HepG2 (cell line): Measurements from ENCODE around the gene TAF1B. TPM values are rescaled to one million over a fixed set of nuclear protein-coding genes. Genes with fewer than 3 reads are reported as not detected.
A peak's percentile ranks its signal among the peaks of the same experiment; 100 is the strongest.

ENCODE experiments used
- ETV6 ChIP-seq: sonication (generic); formaldehyde crosslinking; conservative IDR thresholded peaks from 2 replicates; pipeline ENCODE4 v1.4.0; 2020; ENCODE audit warnings: missing genetic modification reagents
- HIVEP1 ChIP-seq: sonication (generic); formaldehyde crosslinking; IDR thresholded peaks from 2 replicates; pipeline ENCODE4 v1.4.0; 2020; ENCODE audit warnings: mild to moderate bottlenecking, missing genetic modification reagents
- IRX3 ChIP-seq: sonication (generic); formaldehyde crosslinking; IDR thresholded peaks from 2 replicates; pipeline ENCODE4 v1.8.1; 2023; ENCODE audit warnings: mild to moderate bottlenecking, low read depth, missing genetic modification reagents, borderline replicate concordance
- JARID2 ChIP-seq: sonication (generic); formaldehyde crosslinking; IDR thresholded peaks from 2 replicates; pipeline ENCODE4 v1.8.1; 2023; ENCODE audit warnings: missing genetic modification reagents, inconsistent platforms; ENCODE audit not compliant: insufficient replicate concordance
- NFE2L1 ChIP-seq: sonication (generic); formaldehyde crosslinking; IDR thresholded peaks from 2 replicates; pipeline ENCODE4 v1.4.0; 2020; ENCODE audit warnings: missing genetic modification reagents, mild to moderate bottlenecking, borderline replicate concordance
- NFRKB ChIP-seq: fragments of 450-650 bp; IDR thresholded peaks from 2 replicates; pipeline ENCODE4 v1.6.1; 2017
- PPARG ChIP-seq: conservative IDR thresholded peaks from 2 replicates; pipeline ENCODE4 v1.6.1; 2016; ENCODE audit warnings: missing biosample characterization, missing genetic modification reagents
- RAD21 ChIP-seq: fragments of 450-650 bp; formaldehyde crosslinking; IDR thresholded peaks from 2 replicates; pipeline ENCODE4 v1.5.0; 2020; ENCODE audit warnings: mild to moderate bottlenecking
- SP4 ChIP-seq: sonication (generic); formaldehyde crosslinking; IDR thresholded peaks from 2 replicates; pipeline ENCODE4 v1.8.1; 2023; ENCODE audit warnings: mild to moderate bottlenecking, missing genetic modification reagents
- ZNF430 ChIP-seq: sonication (generic); formaldehyde crosslinking; IDR thresholded peaks from 2 replicates; pipeline ENCODE4 v1.9.0; 2021; ENCODE audit warnings: mild to moderate bottlenecking, missing genetic modification reagents
- ZNF660 ChIP-seq: sonication (generic); formaldehyde crosslinking; IDR thresholded peaks from 2 replicates; pipeline ENCODE4 v1.5.1; 2020; ENCODE audit warnings: mild to moderate bottlenecking, low read depth, missing genetic modification reagents, borderline replicate concordance
- ZNF749 ChIP-seq: sonication (generic); formaldehyde crosslinking; IDR thresholded peaks from 2 replicates; pipeline ENCODE4 v1.8.0; 2022; ENCODE audit warnings: mild to moderate bottlenecking, missing genetic modification reagents, moderate library complexity, borderline replicate concordance
- ZNF83 ChIP-seq: sonication (generic); formaldehyde crosslinking; IDR thresholded peaks from 2 replicates; pipeline ENCODE4 v1.4.0; 2020; ENCODE audit warnings: missing genetic modification reagents, mild to moderate bottlenecking, borderline replicate concordance
- polyA plus RNA-seq, 8 experiments: library from polyadenylated mRNA; depleted of rRNA in 3 of 8; stranded (reverse) in 7 of 8; unstranded in 1 of 8; fragments of >200 nt; fragmentation: Illumina TruSeq in 4 of 8; extraction: Trizol in 4 of 8; gene quantifications; 2 replicates each; pipeline versions ENCODE4 v1.2.1 to v1.2.3, GENCODE V29; 2011 to 2016; ENCODE audit warnings: low read depth in 4 of 8, missing spikeins in 1 of 8, mixed read lengths in 1 of 8; ENCODE audit not compliant: insufficient read depth in 1 of 8
- total RNA-seq, 5 experiments: library from RNA; depleted of rRNA; stranded (reverse); fragments of >200 nt; fragmentation: Illumina TruSeq; extraction: Trizol; gene quantifications; 2 replicates each; pipeline ENCODE4 v1.2.3, GENCODE V29; 2016; ENCODE audit warnings: low read depth in 1 of 5
- TF ChIP-seq, protein P1 (sequence below): sonication (generic); formaldehyde crosslinking; IDR thresholded peaks from 2 replicates; pipeline ENCODE4 v1.8.1; 2023; ENCODE audit warnings: mild to moderate bottlenecking, missing genetic modification reagents
- TF ChIP-seq, protein P2 (sequence below): sonication (generic); formaldehyde crosslinking; IDR thresholded peaks from 2 replicates; pipeline ENCODE4; 2020; ENCODE audit warnings: missing genetic modification reagents, mild to moderate bottlenecking, borderline replicate concordance
- TF ChIP-seq, protein P3 (sequence below): sonication (generic); formaldehyde crosslinking; IDR thresholded peaks from 2 replicates; pipeline ENCODE4 v1.9.0; 2021; ENCODE audit warnings: missing genetic modification reagents, borderline replicate concordance
- TF ChIP-seq, protein P4 (sequence below): sonication (generic); formaldehyde crosslinking; IDR thresholded peaks from 2 replicates; pipeline ENCODE4 v1.5.0; 2020; ENCODE audit warnings: mild to moderate bottlenecking, missing genetic modification reagents
- TF ChIP-seq, protein P5 (sequence below): sonication (generic); formaldehyde crosslinking; IDR thresholded peaks from 2 replicates; pipeline ENCODE4 v1.8.0; 2022; ENCODE audit warnings: mild to moderate bottlenecking, missing genetic modification reagents, borderline replicate concordance
- TF ChIP-seq, protein P6 (sequence below): sonication (generic); formaldehyde crosslinking; IDR thresholded peaks from 2 replicates; pipeline ENCODE4 v1.4.0; 2020; ENCODE audit warnings: missing genetic modification reagents

Gene TAF1B
- total and polyA plus RNA-seq, 2 of the 13 experiments (the other 11 are each of a cell fraction or from before 2014, with no cell fraction given): 13.3 to 27.7 TPM

DNA sequence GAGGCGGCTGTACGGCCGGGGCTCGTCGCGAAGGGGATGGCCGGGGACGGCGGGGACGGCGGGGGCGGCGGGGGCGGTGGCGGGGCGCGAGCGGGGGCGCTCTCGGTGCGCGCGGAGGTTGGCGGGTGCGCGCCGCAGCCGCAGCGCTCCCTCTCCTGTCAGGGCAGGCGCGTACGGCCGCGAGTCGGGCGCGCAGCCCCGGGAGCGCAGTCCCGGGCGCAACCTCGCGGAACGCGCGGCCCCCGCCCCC lies 107.9 kb downstream of the TAF1B start (continued):
- TF ChIP-seq, protein P1, sequence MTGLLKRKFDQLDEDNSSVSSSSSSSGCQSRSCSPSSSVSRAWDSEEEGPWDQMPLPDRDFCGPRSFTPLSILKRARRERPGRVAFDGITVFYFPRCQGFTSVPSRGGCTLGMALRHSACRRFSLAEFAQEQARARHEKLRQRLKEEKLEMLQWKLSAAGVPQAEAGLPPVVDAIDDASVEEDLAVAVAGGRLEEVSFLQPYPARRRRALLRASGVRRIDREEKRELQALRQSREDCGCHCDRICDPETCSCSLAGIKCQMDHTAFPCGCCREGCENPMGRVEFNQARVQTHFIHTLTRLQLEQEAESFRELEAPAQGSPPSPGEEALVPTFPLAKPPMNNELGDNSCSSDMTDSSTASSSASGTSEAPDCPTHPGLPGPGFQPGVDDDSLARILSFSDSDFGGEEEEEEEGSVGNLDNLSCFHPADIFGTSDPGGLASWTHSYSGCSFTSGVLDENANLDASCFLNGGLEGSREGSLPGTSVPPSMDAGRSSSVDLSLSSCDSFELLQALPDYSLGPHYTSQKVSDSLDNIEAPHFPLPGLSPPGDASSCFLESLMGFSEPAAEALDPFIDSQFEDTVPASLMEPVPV: no peak
- TF ChIP-seq, protein P2, sequence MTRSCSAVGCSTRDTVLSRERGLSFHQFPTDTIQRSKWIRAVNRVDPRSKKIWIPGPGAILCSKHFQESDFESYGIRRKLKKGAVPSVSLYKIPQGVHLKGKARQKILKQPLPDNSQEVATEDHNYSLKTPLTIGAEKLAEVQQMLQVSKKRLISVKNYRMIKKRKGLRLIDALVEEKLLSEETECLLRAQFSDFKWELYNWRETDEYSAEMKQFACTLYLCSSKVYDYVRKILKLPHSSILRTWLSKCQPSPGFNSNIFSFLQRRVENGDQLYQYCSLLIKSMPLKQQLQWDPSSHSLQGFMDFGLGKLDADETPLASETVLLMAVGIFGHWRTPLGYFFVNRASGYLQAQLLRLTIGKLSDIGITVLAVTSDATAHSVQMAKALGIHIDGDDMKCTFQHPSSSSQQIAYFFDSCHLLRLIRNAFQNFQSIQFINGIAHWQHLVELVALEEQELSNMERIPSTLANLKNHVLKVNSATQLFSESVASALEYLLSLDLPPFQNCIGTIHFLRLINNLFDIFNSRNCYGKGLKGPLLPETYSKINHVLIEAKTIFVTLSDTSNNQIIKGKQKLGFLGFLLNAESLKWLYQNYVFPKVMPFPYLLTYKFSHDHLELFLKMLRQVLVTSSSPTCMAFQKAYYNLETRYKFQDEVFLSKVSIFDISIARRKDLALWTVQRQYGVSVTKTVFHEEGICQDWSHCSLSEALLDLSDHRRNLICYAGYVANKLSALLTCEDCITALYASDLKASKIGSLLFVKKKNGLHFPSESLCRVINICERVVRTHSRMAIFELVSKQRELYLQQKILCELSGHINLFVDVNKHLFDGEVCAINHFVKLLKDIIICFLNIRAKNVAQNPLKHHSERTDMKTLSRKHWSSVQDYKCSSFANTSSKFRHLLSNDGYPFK (CRISPR knock-in tag): no peak
- TF ChIP-seq PPARG (CRISPR knock-in tag) (no peak), HIVEP1 (no peak), ETV6 (CRISPR knock-in tag) (no peak), ZNF83 (CRISPR knock-in tag) (no peak), ZNF430 (CRISPR knock-in tag) (0 out of 2 replicates have a peak, but pooled peaks have one; percentile 8), IRX3 (no peak), RAD21 (CRISPR knock-in tag) (no peak), ZNF660 (no peak), NFE2L1 (CRISPR knock-in tag) (no peak), SP4 (CRISPR knock-in tag) (peak; percentile 56; the same call in 1 of the 2 replicates), JARID2 (CRISPR knock-in tag) (no peak), ZNF749 (no peak), NFRKB (no peak)
- TF ChIP-seq, protein P3, sequence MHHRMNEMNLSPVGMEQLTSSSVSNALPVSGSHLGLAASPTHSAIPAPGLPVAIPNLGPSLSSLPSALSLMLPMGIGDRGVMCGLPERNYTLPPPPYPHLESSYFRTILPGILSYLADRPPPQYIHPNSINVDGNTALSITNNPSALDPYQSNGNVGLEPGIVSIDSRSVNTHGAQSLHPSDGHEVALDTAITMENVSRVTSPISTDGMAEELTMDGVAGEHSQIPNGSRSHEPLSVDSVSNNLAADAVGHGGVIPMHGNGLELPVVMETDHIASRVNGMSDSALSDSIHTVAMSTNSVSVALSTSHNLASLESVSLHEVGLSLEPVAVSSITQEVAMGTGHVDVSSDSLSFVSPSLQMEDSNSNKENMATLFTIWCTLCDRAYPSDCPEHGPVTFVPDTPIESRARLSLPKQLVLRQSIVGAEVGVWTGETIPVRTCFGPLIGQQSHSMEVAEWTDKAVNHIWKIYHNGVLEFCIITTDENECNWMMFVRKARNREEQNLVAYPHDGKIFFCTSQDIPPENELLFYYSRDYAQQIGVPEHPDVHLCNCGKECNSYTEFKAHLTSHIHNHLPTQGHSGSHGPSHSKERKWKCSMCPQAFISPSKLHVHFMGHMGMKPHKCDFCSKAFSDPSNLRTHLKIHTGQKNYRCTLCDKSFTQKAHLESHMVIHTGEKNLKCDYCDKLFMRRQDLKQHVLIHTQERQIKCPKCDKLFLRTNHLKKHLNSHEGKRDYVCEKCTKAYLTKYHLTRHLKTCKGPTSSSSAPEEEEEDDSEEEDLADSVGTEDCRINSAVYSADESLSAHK: no peak
- TF ChIP-seq, protein P4, sequence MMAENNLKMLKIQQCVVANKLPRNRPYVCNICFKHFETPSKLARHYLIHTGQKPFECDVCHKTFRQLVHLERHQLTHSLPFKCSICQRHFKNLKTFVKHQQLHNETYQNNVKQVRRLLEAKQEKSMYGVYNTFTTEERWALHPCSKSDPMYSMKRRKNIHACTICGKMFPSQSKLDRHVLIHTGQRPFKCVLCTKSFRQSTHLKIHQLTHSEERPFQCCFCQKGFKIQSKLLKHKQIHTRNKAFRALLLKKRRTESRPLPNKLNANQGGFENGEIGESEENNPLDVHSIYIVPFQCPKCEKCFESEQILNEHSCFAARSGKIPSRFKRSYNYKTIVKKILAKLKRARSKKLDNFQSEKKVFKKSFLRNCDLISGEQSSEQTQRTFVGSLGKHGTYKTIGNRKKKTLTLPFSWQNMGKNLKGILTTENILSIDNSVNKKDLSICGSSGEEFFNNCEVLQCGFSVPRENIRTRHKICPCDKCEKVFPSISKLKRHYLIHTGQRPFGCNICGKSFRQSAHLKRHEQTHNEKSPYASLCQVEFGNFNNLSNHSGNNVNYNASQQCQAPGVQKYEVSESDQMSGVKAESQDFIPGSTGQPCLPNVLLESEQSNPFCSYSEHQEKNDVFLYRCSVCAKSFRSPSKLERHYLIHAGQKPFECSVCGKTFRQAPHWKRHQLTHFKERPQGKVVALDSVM (CRISPR knock-in tag): no peak
- TF ChIP-seq, protein P5, sequence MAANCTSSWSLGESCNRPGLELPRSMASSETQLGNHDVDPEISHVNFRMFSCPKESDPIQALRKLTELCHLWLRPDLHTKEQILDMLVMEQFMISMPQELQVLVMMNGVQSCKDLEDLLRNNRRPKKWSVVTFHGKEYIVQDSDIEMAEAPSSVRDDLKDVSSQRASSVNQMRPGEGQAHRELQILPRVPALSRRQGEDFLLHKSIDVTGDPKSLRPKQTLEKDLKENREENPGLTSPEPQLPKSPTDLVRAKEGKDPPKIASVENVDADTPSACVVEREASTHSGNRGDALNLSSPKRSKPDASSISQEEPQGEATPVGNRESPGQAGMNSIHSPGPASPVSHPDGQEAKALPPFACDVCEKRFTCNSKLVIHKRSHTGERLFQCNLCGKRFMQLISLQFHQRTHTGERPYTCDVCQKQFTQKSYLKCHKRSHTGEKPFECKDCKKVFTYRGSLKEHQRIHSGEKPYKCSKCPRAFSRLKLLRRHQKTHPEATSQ (CRISPR knock-in tag): no peak
- TF ChIP-seq, protein P6, sequence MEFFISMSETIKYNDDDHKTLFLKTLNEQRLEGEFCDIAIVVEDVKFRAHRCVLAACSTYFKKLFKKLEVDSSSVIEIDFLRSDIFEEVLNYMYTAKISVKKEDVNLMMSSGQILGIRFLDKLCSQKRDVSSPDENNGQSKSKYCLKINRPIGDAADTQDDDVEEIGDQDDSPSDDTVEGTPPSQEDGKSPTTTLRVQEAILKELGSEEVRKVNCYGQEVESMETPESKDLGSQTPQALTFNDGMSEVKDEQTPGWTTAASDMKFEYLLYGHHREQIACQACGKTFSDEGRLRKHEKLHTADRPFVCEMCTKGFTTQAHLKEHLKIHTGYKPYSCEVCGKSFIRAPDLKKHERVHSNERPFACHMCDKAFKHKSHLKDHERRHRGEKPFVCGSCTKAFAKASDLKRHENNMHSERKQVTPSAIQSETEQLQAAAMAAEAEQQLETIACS (CRISPR knock-in tag): peak; percentile 91
